Peyer's patch (tissue), 4 donors: ENCODE results near the gene DOHH. TPM values are rescaled to one million over a fixed set of nuclear protein-coding genes. Genes with fewer than 3 reads are reported as not detected.

Experiments used
- DNase-seq, 3 donors: peaks; one replicate each; pipeline ENCODE4 v3.0.0-alpha.2; 2017 to 2019
- H3K27ac ChIP-seq, 4 donors: fragments of 200-600 bp; sonication (generic); one replicate each; pipeline ENCODE4 v1.5.1; 2016 to 2019
- H3K27me3 ChIP-seq, 2 donors: fragments of 200-600 bp; sonication (generic); one replicate each; pipeline ENCODE4 v1.5.1; 2019
- H3K36me3 ChIP-seq, 3 donors: fragments of 200-600 bp; sonication (generic); one replicate each; pipeline ENCODE4 v1.5.1; 2016 to 2019
- H3K4me1 ChIP-seq, 4 donors: fragments of 200-600 bp; sonication (generic); one replicate each; pipeline ENCODE4 v1.5.1; 2016 to 2019
- H3K4me3 ChIP-seq, 4 donors: fragments of 200-600 bp; sonication (generic); 1 replicate in 3 of 4; 2 replicates in 1 of 4; pipeline ENCODE4 v1.5.1; 2016 to 2019; ENCODE audit warnings: mild to moderate bottlenecking in 1 of 4
- H3K9me3 ChIP-seq, 4 donors: fragments of 200-600 bp; sonication (generic); one replicate each; pipeline ENCODE4 v1.5.1; 2016 to 2019; ENCODE audit warnings: mild to moderate bottlenecking in 1 of 4
- CTCF ChIP-seq, 6 experiments: fragments of 450-650 bp in 4 of 6; fragments of 200-600 bp in 2 of 6; sonication (generic) in 1 of 6; IDR thresholded peaks; one replicate each; pipeline ENCODE4 v1.5.1; 2017 to 2019; ENCODE audit warnings: antibody characterized with exemption in 6 of 6, mild to moderate bottlenecking in 3 of 6, moderate library complexity in 1 of 6
- POLR2A ChIP-seq, 2 donors: fragments of 450-650 bp; IDR thresholded peaks; one replicate each; pipeline ENCODE4 v1.5.1; 2017; ENCODE audit warnings: antibody characterized with exemption in 2 of 2, mild to moderate bottlenecking in 2 of 2, moderate library complexity in 2 of 2
- total RNA-seq, 4 donors: library from RNA; depleted of rRNA; stranded (reverse); fragments of >200 nt; gene quantifications; one replicate each; pipeline ENCODE4 v1.1.0, GENCODE V29; 2016

Gene DOHH
- total RNA-seq, 4 donors from 2014 or later = 5.6 to 10.2 (median 9.5) TPM

- H3K9me3 ChIP-seq = no peaks in the 10 kb centered on the region
- H3K27me3 ChIP-seq = no peaks in the 10 kb centered on the region
- no peak overlapping the region for H3K27ac ChIP-seq
- TF ChIP-seq CTCF (IDR thresholded peaks at IDR 0.05) (no peak), POLR2A (IDR thresholded peaks at IDR 0.05) (no peak)
- H3K4me3 ChIP-seq = no peak overlapping the region
- DNase-seq = no peak
- peaks cover 0 to 42% (median 0%) of the 10 kb centered on the region in 3 donors for H3K36me3 ChIP-seq
- H3K4me1 ChIP-seq = no peaks in the 10 kb centered on the region
Measured at GRCh38 chr19:3491396-3492119, 8.9 kb downstream of the DOHH start.

GRCh38 chr19:3483226-3483628, 17.2 kb downstream of the DOHH start, which contains the start of gene SMIM44:
Gene SMIM44 (minus strand): TSS chr19:3483441. CDS start chr19:3483403, 38 bp downstream.
- no peak for TF ChIP-seq CTCF (IDR thresholded peaks at IDR 0.05)
- TF ChIP-seq POLR2A (IDR thresholded peaks at IDR 0.05) = peak; percentile 54 to 55
- H3K27me3 ChIP-seq = peaks cover 0 to 3% of the 10 kb centered on the region in 2 donors
- H3K36me3 ChIP-seq = peaks cover 0 to 5% (median 0%) of the 10 kb centered on the region in 3 donors
- H3K4me1 ChIP-seq = peaks cover 0 to 27% (median 0%) of the 10 kb centered on the region in 4 donors
- H3K9me3 ChIP-seq = no peaks in the 10 kb centered on the region
- peak within 1 kb of the TSS in 3 of 4 donors; percentile 30 to 62 (median 50) for H3K4me3 ChIP-seq
- peak within 1 kb of the TSS in 3 of 4 donors; percentile 78 to 95 (median 88) for H3K27ac ChIP-seq
- DNase-seq = peak in 2 of 3 donors; percentile 65 to 79

GRCh38 chr19:3482507-3483225, 17.8 kb downstream of the DOHH start:
- DNase-seq = peak in 2 of 3 donors; percentile 77 to 87
- Histone ChIP-seq H3K4me3 (peak overlapping the region in 3 of 4 donors; percentile 30 to 62 (median 50)), H3K27ac (peak overlapping the region in 3 of 4 donors; percentile 78 to 95 (median 88)), H3K36me3 (peaks cover 0 to 5% (median 0%) of the 10 kb centered on the region in 3 donors), H3K4me1 (peaks cover 0 to 27% (median 0%) of the 10 kb centered on the region in 4 donors), H3K9me3 (no peaks in the 10 kb centered on the region), H3K27me3 (peaks cover 0 to 3% of the 10 kb centered on the region in 2 donors)
- TF ChIP-seq CTCF (IDR thresholded peaks at IDR 0.05) (peak in 1 of 6 experiments; percentile 15), POLR2A (IDR thresholded peaks at IDR 0.05) (no peak)

GRCh38 chr19:3481241-3482090, 19.0 kb downstream of the DOHH start:
- peak overlapping the region in 3 of 4 donors; percentile 78 to 95 (median 88) for H3K27ac ChIP-seq
- peaks cover 0 to 3% of the 10 kb centered on the region in 2 donors for H3K27me3 ChIP-seq
- H3K4me1 ChIP-seq = peaks cover 0 to 27% (median 0%) of the 10 kb centered on the region in 4 donors
- TF ChIP-seq CTCF (IDR thresholded peaks at IDR 0.05) = no peak
- TF ChIP-seq POLR2A (IDR thresholded peaks at IDR 0.05) = peak; percentile 52 to 63
- DNase-seq = peak in 2 of 3 donors; percentile 88 to 89
- peak overlapping the region in 2 of 4 donors; percentile 50 to 62 for H3K4me3 ChIP-seq
- H3K9me3 ChIP-seq = no peaks in the 10 kb centered on the region
- peaks cover 0 to 5% (median 0%) of the 10 kb centered on the region in 3 donors for H3K36me3 ChIP-seq
